Muscle of leg (tissue), 11 donors: Measurements from ENCODE around the gene DYRK1A. TPM values are rescaled to one million over a fixed set of nuclear protein-coding genes. Genes with fewer than 3 reads are reported as not detected.

Experiments
- DNase-seq: peaks from one replicate; pipeline ENCODE4 v3.0.0; 2013
- H3K27ac ChIP-seq: one replicate; pipeline ENCODE4 v1.5.1; 2013; ENCODE audit warnings: mild to moderate bottlenecking, low read length, control low read depth
- H3K27me3 ChIP-seq: one replicate; pipeline ENCODE4 v1.6.1; 2013; ENCODE audit warnings: low read length; ENCODE audit not compliant: control insufficient read depth, insufficient read depth
- H3K36me3 ChIP-seq: one replicate; pipeline ENCODE4 v1.6.1; 2013; ENCODE audit warnings: low read length; ENCODE audit not compliant: control insufficient read depth, insufficient read depth
- H3K4me1 ChIP-seq: one replicate; pipeline ENCODE4 v1.6.1; 2013; ENCODE audit warnings: low read length; ENCODE audit not compliant: control insufficient read depth, insufficient read depth
- H3K4me3 ChIP-seq: one replicate; pipeline ENCODE4 v1.5.1; 2013; ENCODE audit warnings: low read length, control low read depth
- H3K9me3 ChIP-seq: replicated peaks from 2 replicates; pipeline ENCODE4 v1.6.1; 2013; ENCODE audit warnings: low read depth, low read length; ENCODE audit not compliant: control insufficient read depth
- WGBS: methylation state at CpG from one replicate; pipeline ENCODE4 v1.1.5; 2013; ENCODE audit warnings: missing lambda C conversion rate; ENCODE audit not compliant: insufficient coverage; 5-methylcytosine and 5-hydroxymethylcytosine counted together
- polyA plus RNA-seq, 8 donors: library from polyadenylated mRNA; unstranded; fragments of 120-200 nt; gene quantifications; one replicate each; pipeline versions ENCODE4 v1.2.1 to v1.2.3, GENCODE V29; 2013; ENCODE audit warnings: inconsistent platforms in 1 of 8, low replicate concordance in 1 of 8; ENCODE audit not compliant: insufficient read length in 8 of 8, insufficient read depth in 1 of 8
- total RNA-seq: library from RNA; stranded (reverse); fragments of 120-200 nt; gene quantifications from one replicate; pipeline ENCODE4 v1.2.4, GENCODE V29; 2013

The DYRK1A gene
- total and polyA plus RNA-seq, 9 donors, result 40.5 to 64.7 (median 51.2) TPM

GRCh38 chr21:37414292-37415253, 48.0 kb downstream of the DYRK1A start:
- H3K27me3 ChIP-seq, result no peaks in the 10 kb centered on the region
- no peak overlapping the region for H3K27ac ChIP-seq
- no peaks in the 10 kb centered on the region for H3K4me1 ChIP-seq
- no CpG with 5 or more reads among the region's 5 CpGs for WGBS
- no peak for DNase-seq
- peaks cover 2% of the 10 kb centered on the region for H3K36me3 ChIP-seq
- no peak overlapping the region for H3K4me3 ChIP-seq
- H3K9me3 ChIP-seq, result no peaks in the 10 kb centered on the region

- no CpG with 5 or more reads among the region's 2 CpGs for WGBS
- Histone ChIP-seq H3K36me3 (peaks cover 2% of the 10 kb centered on the region), H3K27ac (no peak overlapping the region), H3K4me3 (no peak overlapping the region), H3K27me3 (no peaks in the 10 kb centered on the region), H3K4me1 (no peaks in the 10 kb centered on the region), H3K9me3 (no peaks in the 10 kb centered on the region)
- no peak for DNase-seq
Measured at GRCh38 chr21:37415939-37416338, 49.4 kb downstream of the DYRK1A start.

GRCh38 chr21:37416914-37417313, 50.3 kb downstream of the DYRK1A start:
- Histone ChIP-seq H3K27ac (no peak overlapping the region), H3K9me3 (no peaks in the 10 kb centered on the region), H3K4me3 (no peak overlapping the region), H3K27me3 (no peaks in the 10 kb centered on the region), H3K36me3 (peaks cover 6% of the 10 kb centered on the region), H3K4me1 (no peaks in the 10 kb centered on the region)
- no peak for DNase-seq
- 100% methylated on average over 1 of the region's 2 CpGs for WGBS

GRCh38 chr21:37419228-37419906, 52.8 kb downstream of the DYRK1A start:
- no CpG with 5 or more reads among the region's 3 CpGs for WGBS
- no peaks in the 10 kb centered on the region for H3K4me1 ChIP-seq
- no peak for DNase-seq
- H3K36me3 ChIP-seq, result peaks cover 8% of the 10 kb centered on the region
- H3K4me3 ChIP-seq, result no peak overlapping the region
- no peaks in the 10 kb centered on the region for H3K27me3 ChIP-seq
- H3K9me3 ChIP-seq, result no peaks in the 10 kb centered on the region
- no peak overlapping the region for H3K27ac ChIP-seq

GRCh38 chr21:37421306-37421705, 54.7 kb downstream of the DYRK1A start:
- Histone ChIP-seq H3K36me3 (peaks cover 8% of the 10 kb centered on the region), H3K9me3 (no peaks in the 10 kb centered on the region), H3K4me1 (no peaks in the 10 kb centered on the region), H3K27me3 (no peaks in the 10 kb centered on the region), H3K27ac (no peak overlapping the region), H3K4me3 (no peak overlapping the region)
- no peak for DNase-seq
- WGBS, result 95% methylated on average over 3 of the region's 8 CpGs

GRCh38 chr21:37422382-37422781, 55.8 kb downstream of the DYRK1A start:
- no peaks in the 10 kb centered on the region for H3K27me3 ChIP-seq
- no peak overlapping the region for H3K27ac ChIP-seq
- no peak overlapping the region for H3K4me3 ChIP-seq
- peaks cover 11% of the 10 kb centered on the region for H3K36me3 ChIP-seq
- no CpG with 5 or more reads among the region's 1 CpG for WGBS
- no peak for DNase-seq
- no peaks in the 10 kb centered on the region for H3K9me3 ChIP-seq
- H3K4me1 ChIP-seq, result no peaks in the 10 kb centered on the region

- WGBS, result 100% methylated on average over 1 of the region's 2 CpGs
Measured at GRCh38 chr21:37423103-37423502, 56.5 kb downstream of the DYRK1A start.

GRCh38 chr21:37424396-37424795, 57.8 kb downstream of the DYRK1A start:
- no CpG with 5 or more reads among the region's 1 CpG for WGBS
- H3K36me3 ChIP-seq, result peaks cover 11% of the 10 kb centered on the region
- no peak overlapping the region for H3K4me3 ChIP-seq
- H3K27ac ChIP-seq, result no peak overlapping the region
- no peaks in the 10 kb centered on the region for H3K9me3 ChIP-seq
- no peaks in the 10 kb centered on the region for H3K27me3 ChIP-seq
- no peaks in the 10 kb centered on the region for H3K4me1 ChIP-seq
- DNase-seq, result no peak

More at GRCh38 chr21:37423103-37423502, 56.5 kb downstream of the DYRK1A start:
- H3K4me1 ChIP-seq, result no peaks in the 10 kb centered on the region
- H3K27me3 ChIP-seq, result no peaks in the 10 kb centered on the region
- no peaks in the 10 kb centered on the region for H3K9me3 ChIP-seq
- no peak overlapping the region for H3K27ac ChIP-seq
- peaks cover 11% of the 10 kb centered on the region for H3K36me3 ChIP-seq
- DNase-seq, result no peak
- H3K4me3 ChIP-seq, result no peak overlapping the region

GRCh38 chr21:37425001-37425400, 58.4 kb downstream of the DYRK1A start:
- no peak overlapping the region for H3K27ac ChIP-seq
- H3K9me3 ChIP-seq, result no peaks in the 10 kb centered on the region
- no CpG with 5 or more reads among the region's 3 CpGs for WGBS
- DNase-seq, result no peak
- H3K27me3 ChIP-seq, result no peaks in the 10 kb centered on the region
- no peaks in the 10 kb centered on the region for H3K4me1 ChIP-seq
- H3K4me3 ChIP-seq, result no peak overlapping the region
- H3K36me3 ChIP-seq, result peaks cover 11% of the 10 kb centered on the region

GRCh38 chr21:37425684-37426083, 59.1 kb downstream of the DYRK1A start:
- peaks cover 4% of the 10 kb centered on the region for H3K4me1 ChIP-seq
- no peak for DNase-seq
- no peak overlapping the region for H3K27ac ChIP-seq
- H3K4me3 ChIP-seq, result no peak overlapping the region
- peaks cover 11% of the 10 kb centered on the region for H3K36me3 ChIP-seq
- no peaks in the 10 kb centered on the region for H3K27me3 ChIP-seq
- WGBS, result no CpG with 5 or more reads among the region's 2 CpGs
- H3K9me3 ChIP-seq, result no peaks in the 10 kb centered on the region
